ENCODE data around the gene SETBP1. TPM values are rescaled to one million over a fixed set of nuclear protein-coding genes. Genes with fewer than 3 reads are reported as not detected.

SETBP1 gene
- total RNA-seq, 1 donor from 2014 or later, result 83.3 TPM

DNA sequence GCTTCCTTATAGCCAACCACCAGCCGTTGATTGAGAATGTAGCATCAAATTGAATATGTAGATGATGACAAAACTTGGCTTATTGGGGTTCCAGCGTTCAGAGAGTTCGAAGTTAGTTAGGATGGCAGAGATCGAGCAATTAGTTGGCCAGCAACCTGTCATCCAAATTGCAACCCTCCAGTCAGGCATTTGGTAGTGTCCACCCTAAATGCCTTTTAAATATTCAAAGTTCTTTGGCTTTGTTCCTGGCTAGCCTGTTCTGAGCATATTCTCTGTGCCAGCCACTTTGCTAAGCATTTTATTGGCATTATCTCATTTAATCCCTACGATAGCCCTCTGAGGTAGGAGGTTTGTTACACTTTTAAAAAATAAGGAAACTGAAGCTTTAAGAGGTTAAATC is 342.8 kb downstream of the SETBP1 start:
- no peaks in the 10 kb centered on the region for H3K27me3 Mint-ChIP-seq (ENCODE audit: unreplicated experiment)

DNA sequence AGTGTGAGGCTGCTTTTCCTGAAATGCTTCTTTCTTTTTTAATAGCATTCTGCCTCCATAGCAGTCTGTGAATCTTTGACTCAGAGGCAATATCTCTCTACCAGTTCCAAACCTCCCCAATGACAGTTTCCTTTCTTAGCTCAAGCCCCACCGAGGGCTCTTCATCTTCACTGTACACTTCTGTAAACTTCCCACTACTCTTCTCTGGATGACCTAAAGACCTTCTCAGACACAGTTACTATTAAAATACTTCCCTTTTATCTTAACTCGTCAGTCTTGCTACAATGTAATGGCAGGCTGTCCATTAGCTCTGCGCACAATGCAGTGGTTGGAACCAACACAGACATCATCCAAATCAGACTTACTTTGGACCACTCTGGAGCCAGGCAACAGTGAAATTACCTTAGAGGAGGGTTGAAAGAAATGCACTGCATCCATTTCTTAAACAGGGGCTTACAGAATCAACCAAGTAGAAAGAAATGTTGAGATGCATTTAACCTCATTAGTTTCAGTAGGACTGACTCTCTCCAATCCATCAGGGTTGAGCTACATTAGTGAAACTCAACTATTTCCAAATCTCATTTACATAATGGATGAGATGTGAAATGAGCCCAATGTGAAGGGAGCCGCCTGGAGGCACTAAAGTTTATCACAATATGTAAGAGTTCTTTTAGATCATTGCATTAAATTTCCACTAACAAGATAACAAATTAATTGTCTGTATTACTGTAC is 343.8 kb downstream of the SETBP1 start:
- Mint-ChIP-seq H3K4me1 (ENCODE audit: low read depth, unreplicated experiment) (peaks cover 6% of the 10 kb centered on the region), H3K36me3 (ENCODE audit: unreplicated experiment) (no peaks in the 10 kb centered on the region), H3K4me3 (ENCODE audit: unreplicated experiment) (no peak overlapping the region), H3K27me3 (ENCODE audit: unreplicated experiment) (no peaks in the 10 kb centered on the region), H3K9me3 (ENCODE audit: unreplicated experiment) (peaks cover 1% of the 10 kb centered on the region), H3K27ac (ENCODE audit: unreplicated experiment) (no peak overlapping the region)
- TF ChIP-seq, protein P1, sequence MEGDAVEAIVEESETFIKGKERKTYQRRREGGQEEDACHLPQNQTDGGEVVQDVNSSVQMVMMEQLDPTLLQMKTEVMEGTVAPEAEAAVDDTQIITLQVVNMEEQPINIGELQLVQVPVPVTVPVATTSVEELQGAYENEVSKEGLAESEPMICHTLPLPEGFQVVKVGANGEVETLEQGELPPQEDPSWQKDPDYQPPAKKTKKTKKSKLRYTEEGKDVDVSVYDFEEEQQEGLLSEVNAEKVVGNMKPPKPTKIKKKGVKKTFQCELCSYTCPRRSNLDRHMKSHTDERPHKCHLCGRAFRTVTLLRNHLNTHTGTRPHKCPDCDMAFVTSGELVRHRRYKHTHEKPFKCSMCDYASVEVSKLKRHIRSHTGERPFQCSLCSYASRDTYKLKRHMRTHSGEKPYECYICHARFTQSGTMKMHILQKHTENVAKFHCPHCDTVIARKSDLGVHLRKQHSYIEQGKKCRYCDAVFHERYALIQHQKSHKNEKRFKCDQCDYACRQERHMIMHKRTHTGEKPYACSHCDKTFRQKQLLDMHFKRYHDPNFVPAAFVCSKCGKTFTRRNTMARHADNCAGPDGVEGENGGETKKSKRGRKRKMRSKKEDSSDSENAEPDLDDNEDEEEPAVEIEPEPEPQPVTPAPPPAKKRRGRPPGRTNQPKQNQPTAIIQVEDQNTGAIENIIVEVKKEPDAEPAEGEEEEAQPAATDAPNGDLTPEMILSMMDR (IDR thresholded peaks at IDR 0.05; ENCODE audit: partially characterized antibody, unreplicated experiment), result no peak
- DNase-seq, result no peak

More for the DNA sequence above, 342.8 kb downstream of the SETBP1 start:
- Mint-ChIP-seq H3K4me3 (ENCODE audit: unreplicated experiment) (no peak overlapping the region), H3K27ac (ENCODE audit: unreplicated experiment) (no peak overlapping the region), H3K9me3 (ENCODE audit: unreplicated experiment) (no peaks in the 10 kb centered on the region), H3K36me3 (ENCODE audit: unreplicated experiment) (no peaks in the 10 kb centered on the region), H3K4me1 (ENCODE audit: low read depth, unreplicated experiment) (peaks cover 6% of the 10 kb centered on the region)
- no peak for DNase-seq
- TF ChIP-seq, protein P1 (IDR thresholded peaks at IDR 0.05; ENCODE audit: partially characterized antibody, unreplicated experiment), result no peak

DNA sequence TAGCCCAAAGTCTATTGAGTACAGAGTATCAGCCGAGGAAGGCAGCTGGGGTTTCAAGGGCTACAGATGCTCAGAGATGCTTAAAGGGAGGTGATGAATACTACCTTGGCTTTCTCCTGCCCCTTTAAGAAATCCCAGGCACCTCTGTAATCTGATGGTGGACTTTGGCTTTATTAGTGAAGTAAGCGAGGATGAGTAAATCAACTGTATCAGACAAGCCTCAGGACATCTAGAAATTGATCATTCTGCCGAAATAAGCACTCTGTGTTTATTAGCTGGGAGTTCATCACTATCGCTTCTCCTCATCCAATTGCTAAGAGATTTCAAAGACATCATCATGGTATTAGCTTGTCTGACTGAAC is 344.4 kb downstream of the SETBP1 start:
- H3K4me1 Mint-ChIP-seq (ENCODE audit: low read depth, unreplicated experiment), result peaks cover 6% of the 10 kb centered on the region
- H3K27me3 Mint-ChIP-seq (ENCODE audit: unreplicated experiment), result no peaks in the 10 kb centered on the region
- H3K4me3 Mint-ChIP-seq (ENCODE audit: unreplicated experiment), result no peak overlapping the region

DNA sequence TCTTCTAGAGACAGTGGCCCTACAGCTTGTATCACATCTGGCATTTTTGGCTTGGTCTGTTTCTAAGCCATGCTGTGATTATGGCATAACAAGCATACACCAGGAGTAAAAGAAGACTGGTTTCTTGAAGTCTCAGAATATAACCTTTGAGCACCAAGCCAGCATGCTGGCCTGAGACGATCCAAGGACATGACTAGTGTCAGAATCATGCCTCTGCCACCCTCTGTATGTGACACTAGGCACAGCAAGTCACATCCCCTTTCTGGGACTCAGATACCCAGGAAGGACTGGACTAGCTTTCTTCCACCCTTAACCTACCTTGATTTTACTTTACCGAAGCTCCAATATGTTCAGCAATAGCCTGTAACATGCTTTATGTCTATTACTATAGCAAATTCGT is 345.5 kb downstream of the SETBP1 start:
- Mint-ChIP-seq H3K27me3 (ENCODE audit: unreplicated experiment) (no peaks in the 10 kb centered on the region), H3K4me3 (ENCODE audit: unreplicated experiment) (no peak overlapping the region), H3K9me3 (ENCODE audit: unreplicated experiment) (peaks cover 1% of the 10 kb centered on the region), H3K27ac (ENCODE audit: unreplicated experiment) (no peak overlapping the region), H3K36me3 (ENCODE audit: unreplicated experiment) (peaks cover 4% of the 10 kb centered on the region), H3K4me1 (ENCODE audit: low read depth, unreplicated experiment) (peaks cover 6% of the 10 kb centered on the region)
- no peak for DNase-seq
- TF ChIP-seq, protein P1 (IDR thresholded peaks at IDR 0.05; ENCODE audit: partially characterized antibody, unreplicated experiment), result no peak

More for the DNA sequence above, 344.4 kb downstream of the SETBP1 start:
- no peaks in the 10 kb centered on the region for H3K36me3 Mint-ChIP-seq (ENCODE audit: unreplicated experiment)
- DNase-seq, result no peak
- TF ChIP-seq, protein P1 (IDR thresholded peaks at IDR 0.05; ENCODE audit: partially characterized antibody, unreplicated experiment), result no peak
- peaks cover 1% of the 10 kb centered on the region for H3K9me3 Mint-ChIP-seq (ENCODE audit: unreplicated experiment)
- no peak overlapping the region for H3K27ac Mint-ChIP-seq (ENCODE audit: unreplicated experiment)

DNA sequence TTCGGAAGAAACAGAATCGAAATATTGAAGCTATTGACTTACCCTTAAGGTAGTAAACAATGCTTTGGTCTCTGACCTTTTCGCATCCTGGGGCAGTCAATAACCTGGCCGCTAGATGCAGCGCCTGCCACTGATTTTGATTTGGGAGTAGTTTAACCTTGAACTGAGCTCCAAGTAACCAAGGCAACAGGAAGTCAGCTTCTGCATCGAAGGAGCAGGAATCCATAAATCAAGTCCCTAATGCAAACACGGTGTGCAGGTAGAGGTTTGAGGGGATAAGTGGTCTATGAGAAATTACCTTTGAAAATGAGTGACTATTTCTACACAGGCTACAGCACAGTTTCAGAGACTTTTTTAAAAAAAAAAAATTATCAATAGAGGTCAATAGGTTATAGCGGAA is 353.5 kb downstream of the SETBP1 start:
- DNase-seq, result no peak
- H3K4me1 Mint-ChIP-seq (ENCODE audit: low read depth, unreplicated experiment), result peaks cover 2% of the 10 kb centered on the region

More for the DNA sequence above, 353.5 kb downstream of the SETBP1 start:
- Mint-ChIP-seq H3K27me3 (ENCODE audit: unreplicated experiment) (no peaks in the 10 kb centered on the region), H3K27ac (ENCODE audit: unreplicated experiment) (no peak overlapping the region), H3K4me3 (ENCODE audit: unreplicated experiment) (no peak overlapping the region), H3K9me3 (ENCODE audit: unreplicated experiment) (no peaks in the 10 kb centered on the region), H3K36me3 (ENCODE audit: unreplicated experiment) (peaks cover 5% of the 10 kb centered on the region)
- TF ChIP-seq, protein P1 (IDR thresholded peaks at IDR 0.05; ENCODE audit: partially characterized antibody, unreplicated experiment), result no peak

Measured in glutamatergic neuron (in vitro differentiated cells).